IPS-20b (cell line): ENCODE measurements around the gene UVRAG.

Experiments used
- H3K27ac ChIP-seq: one replicate; pipeline ENCODE4 v1.5.1; 2013; ENCODE audit warnings: low read length
- H3K27me3 ChIP-seq: 2 replicates; pipeline ENCODE4 v1.6.1; 2013; ENCODE audit warnings: mild to moderate bottlenecking, low read length, inconsistent platforms; ENCODE audit not compliant: insufficient read depth
- H3K36me3 ChIP-seq: 2 replicates; pipeline ENCODE4 v1.6.1; 2013; ENCODE audit warnings: low read depth, mild to moderate bottlenecking, inconsistent platforms, low read length, moderate library complexity; ENCODE audit not compliant: insufficient read depth
- H3K4me1 ChIP-seq: 2 replicates; pipeline ENCODE4 v1.6.1; 2013; ENCODE audit warnings: mild to moderate bottlenecking, control low read depth, inconsistent platforms, low read length, moderate library complexity; ENCODE audit not compliant: insufficient read depth
- H3K4me3 ChIP-seq: 2 replicates; pipeline ENCODE4 v1.5.1; 2013; ENCODE audit warnings: mild to moderate bottlenecking, low read length, inconsistent platforms
- H3K9ac ChIP-seq: 2 replicates; pipeline ENCODE4 v1.6.1; 2013; ENCODE audit warnings: low read depth, mild to moderate bottlenecking, inconsistent platforms, low read length, moderate library complexity
- H3K9me3 ChIP-seq: 2 replicates; pipeline ENCODE4 v1.6.1; 2013; ENCODE audit warnings: mild to moderate bottlenecking, low read depth, low read length, inconsistent platforms; ENCODE audit not compliant: insufficient read depth

Gene UVRAG

DNA sequence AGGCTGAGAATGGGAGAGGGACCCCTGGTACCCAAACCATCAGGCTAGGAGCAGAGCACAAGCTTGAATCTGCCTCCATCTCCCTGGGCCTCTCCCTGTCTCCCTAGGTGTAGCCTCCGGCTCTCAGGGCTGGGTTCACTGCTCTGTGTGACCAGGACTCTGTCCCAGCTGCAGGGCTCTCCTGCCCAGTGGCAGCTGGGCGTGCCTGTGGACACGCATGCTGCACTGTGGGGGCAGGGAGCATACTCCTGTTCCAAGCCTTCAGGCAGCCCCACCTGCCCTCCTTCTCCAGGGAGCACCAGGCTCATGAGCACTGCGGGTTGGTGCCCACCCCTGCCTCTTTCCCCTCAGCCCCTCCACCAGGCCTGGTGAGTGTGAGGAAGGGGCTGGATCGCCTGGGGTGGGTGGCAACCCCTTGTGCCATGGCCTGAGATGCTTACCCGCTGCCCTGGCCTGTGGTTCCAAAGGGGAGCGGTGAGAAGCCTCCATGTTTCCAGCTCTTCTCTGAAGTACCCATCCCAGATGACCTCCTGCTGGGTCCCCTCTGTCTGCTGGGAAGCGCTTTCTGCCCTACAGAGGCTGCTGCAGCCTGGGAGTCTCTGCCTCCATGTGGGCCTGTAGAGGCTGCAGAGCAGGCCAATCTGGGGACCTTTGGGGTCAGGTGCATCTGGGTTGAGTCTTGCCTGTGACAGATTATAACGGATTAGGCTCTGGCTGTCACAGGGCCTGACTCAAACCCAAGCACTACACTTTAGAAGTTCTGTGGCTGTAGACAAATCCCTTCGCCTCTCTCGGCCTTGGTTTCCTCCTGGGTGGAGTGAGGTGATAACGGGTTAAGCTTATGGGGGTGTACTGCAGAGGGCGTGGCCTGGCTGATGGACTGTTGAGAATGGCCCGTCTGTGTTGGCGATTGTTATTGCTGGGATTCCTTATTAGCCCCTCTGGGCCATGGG is 347.6 kb downstream of the UVRAG start:
- Histone ChIP-seq H3K36me3 (no peaks in the 10 kb centered on the region), H3K4me1 (no peaks in the 10 kb centered on the region), H3K27me3 (peaks cover 24% of the 10 kb centered on the region), H3K27ac (no peak overlapping the region), H3K9me3 (no peaks in the 10 kb centered on the region), H3K9ac (no peak overlapping the region), H3K4me3 (no peak overlapping the region)

DNA sequence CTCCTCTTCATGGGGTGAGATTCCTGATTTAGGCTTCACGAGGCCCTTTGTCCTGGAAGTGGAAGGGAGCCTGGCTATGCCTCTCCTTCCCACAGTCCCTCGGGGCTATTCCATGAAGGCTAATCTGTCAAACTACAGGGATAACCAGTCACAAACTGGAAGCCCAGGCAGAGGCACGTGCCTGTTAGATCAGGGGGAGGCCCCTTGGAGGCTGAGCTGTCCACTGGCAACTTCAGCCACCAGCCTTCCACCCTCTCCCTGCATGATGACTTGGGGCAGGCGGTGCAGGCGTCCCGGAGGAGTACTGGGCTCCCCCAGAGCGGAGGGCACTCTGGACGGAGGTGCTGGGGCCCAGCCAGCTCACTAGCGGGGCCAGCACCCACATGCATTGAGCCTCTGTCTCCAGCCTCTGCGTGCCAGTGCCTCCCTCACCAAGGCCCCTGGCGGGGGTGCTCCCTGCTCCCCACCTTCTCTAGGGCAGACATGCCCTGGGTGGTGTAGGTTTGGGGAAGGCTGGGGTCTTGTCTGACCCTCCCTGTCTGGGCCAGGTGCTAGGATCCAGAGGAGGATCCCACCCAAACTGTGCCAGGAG is 348.4 kb downstream of the UVRAG start:
- Histone ChIP-seq H3K9me3 (no peaks in the 10 kb centered on the region), H3K9ac (no peak overlapping the region), H3K27me3 (peaks cover 25% of the 10 kb centered on the region), H3K27ac (no peak overlapping the region), H3K4me3 (no peak overlapping the region), H3K36me3 (no peaks in the 10 kb centered on the region), H3K4me1 (no peaks in the 10 kb centered on the region)

DNA sequence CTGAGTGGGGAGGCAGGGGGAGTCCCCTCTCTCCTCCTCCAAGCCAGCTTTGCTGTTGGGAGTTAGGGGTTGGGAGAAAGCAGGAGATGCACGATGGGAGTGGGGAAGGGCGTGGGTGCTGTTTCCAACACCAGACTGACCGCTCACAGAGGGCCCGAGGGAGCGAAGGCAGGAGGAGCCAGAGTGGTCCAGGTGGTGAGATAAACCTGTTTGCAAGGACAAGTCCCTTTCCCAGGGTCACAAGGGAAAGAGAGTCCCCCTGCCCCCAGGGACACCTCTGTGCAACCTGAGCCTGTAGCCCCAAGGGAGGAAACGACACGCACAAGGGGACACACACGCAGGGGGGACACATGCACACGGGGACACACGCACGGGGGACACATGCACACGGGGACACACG is 349.1 kb downstream of the UVRAG start:
- Histone ChIP-seq H3K27me3 (peaks cover 25% of the 10 kb centered on the region), H3K4me1 (no peaks in the 10 kb centered on the region), H3K4me3 (no peak overlapping the region), H3K27ac (no peak overlapping the region), H3K9me3 (no peaks in the 10 kb centered on the region), H3K9ac (no peak overlapping the region), H3K36me3 (no peaks in the 10 kb centered on the region)

DNA sequence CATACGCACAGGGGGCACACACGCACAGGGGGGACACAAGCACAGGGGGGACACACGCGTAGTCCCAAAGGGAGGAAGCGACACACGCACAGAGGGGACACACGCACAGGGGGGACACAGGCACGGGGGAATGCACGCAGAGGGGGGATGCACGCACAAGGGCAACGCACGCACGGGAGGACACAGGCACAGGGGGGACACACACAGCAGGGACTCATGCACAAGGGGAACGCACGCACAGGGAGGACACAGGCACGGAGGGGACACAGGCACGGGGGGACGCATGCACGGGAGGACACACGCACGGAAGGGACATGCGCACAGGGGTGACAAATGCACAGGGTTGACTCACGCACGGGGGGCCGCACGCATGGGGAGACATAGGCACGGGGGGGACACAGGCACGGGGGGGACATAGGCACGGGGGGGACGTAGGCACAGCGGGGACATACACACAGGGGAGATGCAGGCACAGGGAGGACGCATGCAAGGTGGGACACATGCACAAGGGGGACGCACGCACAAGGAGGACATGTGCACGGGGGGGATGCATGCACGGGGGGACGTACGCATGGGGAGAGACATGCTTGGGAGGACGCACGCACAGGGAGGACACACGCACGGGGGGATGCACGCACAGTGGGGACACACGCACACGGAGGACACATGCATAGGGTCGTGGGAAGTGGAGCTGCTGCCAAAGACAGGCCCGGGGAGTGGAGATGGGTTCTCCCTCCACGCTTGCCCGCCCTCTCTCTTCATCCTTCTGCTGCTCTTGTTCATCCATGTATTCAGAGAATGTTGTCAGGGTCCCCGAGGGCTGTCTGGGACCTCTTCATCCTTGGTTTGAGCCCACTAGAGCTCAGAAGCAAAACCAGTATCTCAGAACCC is 350.1 kb downstream of the UVRAG start:
- Histone ChIP-seq H3K27me3 (peaks cover 25% of the 10 kb centered on the region), H3K36me3 (no peaks in the 10 kb centered on the region), H3K9me3 (no peaks in the 10 kb centered on the region), H3K9ac (no peak overlapping the region), H3K4me1 (no peaks in the 10 kb centered on the region), H3K27ac (no peak overlapping the region), H3K4me3 (no peak overlapping the region)

DNA sequence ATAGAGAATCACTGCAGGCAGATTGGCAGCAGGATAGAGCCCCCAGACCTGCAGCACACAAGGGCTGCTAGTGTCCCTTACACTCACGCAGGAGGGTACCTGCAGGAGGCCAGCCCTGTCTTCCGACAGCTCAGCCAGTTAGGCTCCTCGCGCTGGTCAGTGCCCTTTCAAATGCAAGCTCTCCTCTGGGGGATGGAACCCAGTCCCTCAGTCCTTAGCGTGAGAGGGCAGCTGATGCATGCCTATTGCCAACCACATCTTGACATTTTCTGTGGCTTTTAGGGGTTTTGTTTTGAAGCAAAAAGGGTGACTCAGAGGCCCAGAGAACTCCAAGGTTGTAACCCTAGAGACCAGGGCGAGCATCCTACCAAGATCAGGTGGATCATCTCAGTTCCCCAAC is 351.3 kb downstream of the UVRAG start:
- H3K36me3 ChIP-seq: no peaks in the 10 kb centered on the region
- H3K4me1 ChIP-seq: no peaks in the 10 kb centered on the region
- H3K4me3 ChIP-seq: no peak overlapping the region
- peaks cover 25% of the 10 kb centered on the region for H3K27me3 ChIP-seq
- no peak overlapping the region for H3K9ac ChIP-seq
- no peak overlapping the region for H3K27ac ChIP-seq
- H3K9me3 ChIP-seq: no peaks in the 10 kb centered on the region

DNA sequence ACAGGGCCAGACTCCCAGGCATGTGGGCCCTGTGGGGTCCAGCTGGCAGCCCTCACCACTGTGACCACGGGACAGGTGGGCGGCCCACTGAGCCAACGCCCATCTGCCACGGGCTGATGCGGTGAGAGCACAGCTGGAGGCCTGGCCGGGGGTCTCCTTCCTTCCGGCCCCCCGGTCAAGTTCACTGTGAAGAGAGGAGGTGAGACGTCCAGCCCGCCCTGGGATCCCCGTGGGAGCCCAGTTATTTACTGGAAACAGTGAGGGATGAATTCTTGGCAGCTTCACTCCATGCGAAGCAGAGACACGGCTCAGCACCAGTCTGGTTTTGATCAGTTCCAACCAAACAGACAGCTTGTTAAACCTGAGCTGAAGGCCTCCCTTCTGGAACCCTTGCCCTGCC is 352.6 kb downstream of the UVRAG start:
- Histone ChIP-seq H3K4me1 (no peaks in the 10 kb centered on the region), H3K4me3 (no peak overlapping the region), H3K27me3 (peaks cover 25% of the 10 kb centered on the region), H3K9ac (no peak overlapping the region), H3K9me3 (no peaks in the 10 kb centered on the region), H3K27ac (no peak overlapping the region), H3K36me3 (no peaks in the 10 kb centered on the region)

DNA sequence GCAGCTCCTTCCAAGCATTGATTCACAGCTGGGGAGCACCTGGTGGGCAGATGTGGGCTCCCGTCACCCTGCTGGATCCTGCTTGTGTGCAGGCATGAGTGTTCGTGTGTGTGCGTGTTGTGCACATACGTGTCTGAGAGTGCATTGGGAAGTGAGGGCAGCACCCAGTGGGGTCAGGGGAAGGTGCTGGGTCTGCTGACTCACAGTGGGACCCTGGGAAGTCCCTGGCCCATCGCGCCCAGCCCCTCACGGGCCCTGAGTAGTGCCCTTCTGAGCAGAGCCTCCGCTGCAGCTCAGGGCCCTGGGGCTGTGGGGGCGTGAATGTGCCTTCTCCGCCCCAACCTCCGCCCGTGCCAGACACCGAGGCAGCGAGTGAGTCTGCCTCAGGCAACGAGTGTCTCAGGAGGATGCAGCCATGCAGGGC is 354.5 kb downstream of the UVRAG start:
- Histone ChIP-seq H3K4me1 (no peaks in the 10 kb centered on the region), H3K9ac (no peak overlapping the region), H3K27me3 (peaks cover 25% of the 10 kb centered on the region), H3K4me3 (no peak overlapping the region), H3K9me3 (no peaks in the 10 kb centered on the region), H3K27ac (no peak overlapping the region), H3K36me3 (no peaks in the 10 kb centered on the region)

DNA sequence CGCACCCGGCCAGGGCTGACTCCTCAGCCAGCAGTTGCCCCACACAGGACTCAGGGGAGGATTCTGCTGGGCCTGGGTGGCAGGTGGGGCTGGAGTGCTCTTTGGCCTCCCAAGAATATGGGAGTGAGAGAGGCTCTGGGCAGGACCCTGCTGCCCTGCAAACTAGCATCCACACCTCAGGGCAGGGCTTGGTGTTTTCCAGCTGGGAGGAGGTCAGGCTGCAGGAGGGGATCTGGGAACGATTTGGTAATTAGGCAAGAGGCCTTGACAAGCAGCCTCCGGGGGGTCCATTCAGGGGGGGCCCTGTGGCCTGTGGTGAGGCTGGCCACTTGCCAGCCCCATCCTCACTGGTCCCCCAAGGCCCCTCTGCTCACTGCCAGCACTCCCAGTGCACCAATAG is 355.5 kb downstream of the UVRAG start:
- no peaks in the 10 kb centered on the region for H3K4me1 ChIP-seq
- no peak overlapping the region for H3K27ac ChIP-seq
- H3K4me3 ChIP-seq: no peak overlapping the region
- H3K27me3 ChIP-seq: peaks cover 21% of the 10 kb centered on the region
- H3K36me3 ChIP-seq: no peaks in the 10 kb centered on the region
- no peaks in the 10 kb centered on the region for H3K9me3 ChIP-seq
- H3K9ac ChIP-seq: no peak overlapping the region

DNA sequence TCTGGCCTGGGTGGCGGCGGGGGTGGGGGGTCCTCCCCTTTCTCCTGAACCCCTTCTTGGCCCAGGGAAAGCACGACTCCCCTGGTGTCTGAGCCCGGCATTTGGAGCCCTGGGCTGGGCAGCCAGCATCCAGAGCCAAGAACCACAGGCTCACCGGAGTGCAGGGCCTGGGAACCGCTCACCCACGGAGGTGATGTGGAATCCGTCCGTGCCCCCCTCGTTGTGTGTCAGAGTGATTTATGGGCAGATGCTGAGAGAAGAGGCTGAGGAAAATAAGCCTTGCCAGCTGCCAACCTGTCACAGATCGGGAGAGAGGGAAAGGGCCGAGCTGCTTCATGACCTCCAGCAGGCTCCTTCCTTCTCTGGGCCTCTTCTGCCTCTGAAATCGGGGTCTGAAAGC is 357.6 kb downstream of the UVRAG start:
- Histone ChIP-seq H3K9ac (no peak overlapping the region), H3K4me1 (no peaks in the 10 kb centered on the region; the same call in 1 of the 2 replicates), H3K27ac (no peak overlapping the region), H3K4me3 (no peak overlapping the region), H3K27me3 (peaks cover 1% of the 10 kb centered on the region; the same call in 1 of the 2 replicates), H3K36me3 (no peaks in the 10 kb centered on the region), H3K9me3 (no peaks in the 10 kb centered on the region)

DNA sequence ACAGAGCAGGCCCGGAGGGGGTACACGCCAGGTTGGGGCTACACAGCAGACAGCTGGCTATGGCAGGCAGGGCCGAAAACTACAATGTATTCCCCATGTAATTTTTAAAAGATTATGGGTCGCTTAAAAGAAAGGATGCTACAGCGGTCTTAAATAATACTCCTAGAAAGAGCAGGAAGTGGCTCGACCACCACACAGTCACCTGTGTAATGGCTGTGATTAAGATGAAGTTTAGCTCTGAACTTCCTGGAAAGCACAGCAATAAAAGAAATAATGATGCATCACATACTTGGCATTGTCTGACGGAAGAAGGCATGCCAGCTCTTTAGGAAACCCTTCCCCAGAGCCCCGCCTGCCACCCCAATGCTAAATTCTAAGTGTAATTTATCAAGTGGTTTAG is 358.7 kb downstream of the UVRAG start:
- no peaks in the 10 kb centered on the region for H3K36me3 ChIP-seq
- no peak overlapping the region for H3K4me3 ChIP-seq
- H3K9ac ChIP-seq: no peak overlapping the region
- no peaks in the 10 kb centered on the region; the same call in 1 of the 2 replicates for H3K4me1 ChIP-seq
- no peaks in the 10 kb centered on the region for H3K9me3 ChIP-seq
- H3K27me3 ChIP-seq: no peaks in the 10 kb centered on the region
- H3K27ac ChIP-seq: no peak overlapping the region

DNA sequence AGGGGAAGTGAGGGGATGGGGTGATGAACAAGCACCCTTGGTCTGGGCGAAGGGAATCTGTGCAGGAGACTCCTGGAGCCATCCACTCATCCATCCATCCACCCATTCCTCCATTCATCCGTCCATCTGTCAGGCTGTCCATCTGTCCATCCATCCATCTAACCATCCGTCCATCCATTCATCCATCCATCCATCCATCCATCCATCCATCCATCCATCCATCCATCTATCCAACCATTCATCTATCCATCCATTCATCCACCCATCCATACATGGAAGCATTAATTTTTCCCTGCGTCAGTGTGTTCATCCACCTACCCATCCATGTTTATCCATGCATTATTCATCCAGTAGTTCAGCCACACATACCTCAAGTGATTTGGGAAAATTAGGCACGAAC is 359.3 kb downstream of the UVRAG start:
- H3K9me3 ChIP-seq: no peaks in the 10 kb centered on the region
- no peaks in the 10 kb centered on the region; the same call in 1 of the 2 replicates for H3K4me1 ChIP-seq
- H3K9ac ChIP-seq: no peak overlapping the region
- H3K36me3 ChIP-seq: no peaks in the 10 kb centered on the region
- no peak overlapping the region for H3K27ac ChIP-seq
- H3K27me3 ChIP-seq: no peaks in the 10 kb centered on the region
- H3K4me3 ChIP-seq: no peak overlapping the region
